ENCODE results near the gene COPRS.
"Not testable (repeated sequence)": the region's sequence is repeated elsewhere in the genome, so short reads cannot be mapped to it uniquely, and the experiment has no call there.

The COPRS gene

GRCh38 chr17:31843070-31843745, 15.8 kb downstream of the COPRS start:
- DNase-seq = no peak

GRCh38 chr17:31842195-31843069, 16.6 kb downstream of the COPRS start:
- DNase-seq = peak; percentile 69

- DNase-seq = no peak
Observed at GRCh38 chr17:31841850-31842194, 17.2 kb downstream of the COPRS start.

- no peak for DNase-seq
Observed at GRCh38 chr17:31838636-31839225, 20.3 kb downstream of the COPRS start.

DNA sequence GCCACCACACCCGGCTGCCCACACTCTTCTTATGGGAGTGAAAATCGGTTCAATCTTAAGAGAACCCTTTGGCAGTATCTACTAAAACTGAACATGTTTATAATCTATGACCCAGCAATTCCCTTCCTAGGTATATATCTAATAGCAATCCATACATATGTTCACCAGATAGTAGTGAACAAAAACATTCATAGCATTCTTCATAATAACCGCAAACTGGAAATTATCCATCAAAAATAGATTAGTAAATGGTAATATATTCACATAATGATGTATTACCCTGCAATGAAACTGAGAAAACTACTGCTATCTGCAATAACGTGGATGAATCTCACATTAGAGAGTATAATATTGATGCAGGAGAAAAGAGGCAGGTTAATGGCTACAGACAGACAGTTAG, 23.1 kb downstream of the COPRS start:
- no peak for DNase-seq

GRCh38 chr17:31834448-31834847, 24.6 kb downstream of the COPRS start:
- DNase-seq = no peak

GRCh38 chr17:31832746-31833145, 26.3 kb downstream of the COPRS start:
- DNase-seq = no peak

DNA sequence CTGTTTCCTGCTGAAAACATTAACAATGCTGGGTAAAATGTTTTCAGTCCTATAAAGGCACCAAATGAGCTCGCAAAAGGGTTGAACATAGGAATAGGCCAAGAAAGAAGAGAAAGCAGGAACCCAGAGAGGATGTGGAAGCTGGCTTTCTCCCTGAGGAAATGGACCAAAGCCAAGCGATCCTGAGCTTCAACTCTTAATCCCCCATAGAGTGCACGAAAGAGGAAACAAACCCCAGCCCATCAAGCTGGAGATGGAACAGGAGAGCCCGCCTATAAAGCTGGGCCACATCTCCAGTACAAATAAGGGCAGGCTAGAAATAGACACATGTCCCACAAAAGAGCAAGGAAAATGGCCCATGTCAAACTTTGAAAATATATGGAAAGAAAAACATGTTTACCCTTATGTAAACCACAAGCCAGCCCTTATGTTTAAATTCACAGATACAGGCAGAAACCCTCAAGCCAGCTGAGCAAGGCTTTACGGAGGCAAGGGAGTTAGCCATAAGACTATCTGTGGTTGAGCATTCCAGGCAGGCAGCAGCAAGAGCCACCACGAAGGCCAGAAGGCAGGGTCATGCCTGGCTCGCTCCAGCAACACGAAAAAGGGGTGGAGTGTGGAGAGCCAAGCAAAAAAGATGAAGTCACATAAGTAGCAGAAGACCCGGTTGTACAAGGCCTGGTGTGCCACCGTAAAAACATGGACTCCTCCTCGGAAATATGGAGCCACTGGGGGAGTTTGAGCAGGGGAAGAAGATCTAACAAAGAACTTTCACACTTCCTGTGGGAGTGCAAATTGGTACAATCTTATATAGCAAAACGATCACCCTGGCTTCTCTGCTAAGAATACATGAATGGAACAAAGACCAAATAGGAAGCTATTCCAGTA, 27.8 kb downstream of the COPRS start:
- DNase-seq = no peak

GRCh38 chr17:31829649-31830048, 29.4 kb downstream of the COPRS start:
- no peak for DNase-seq

GRCh38 chr17:31828955-31829354, 30.1 kb downstream of the COPRS start:
- not testable (repeated sequence) for DNase-seq

GRCh38 chr17:31825961-31826691, 32.9 kb downstream of the COPRS start:
- DNase-seq = no peak

- DNase-seq = no peak
Observed at GRCh38 chr17:31824766-31825360, 34.2 kb downstream of the COPRS start.

DNA sequence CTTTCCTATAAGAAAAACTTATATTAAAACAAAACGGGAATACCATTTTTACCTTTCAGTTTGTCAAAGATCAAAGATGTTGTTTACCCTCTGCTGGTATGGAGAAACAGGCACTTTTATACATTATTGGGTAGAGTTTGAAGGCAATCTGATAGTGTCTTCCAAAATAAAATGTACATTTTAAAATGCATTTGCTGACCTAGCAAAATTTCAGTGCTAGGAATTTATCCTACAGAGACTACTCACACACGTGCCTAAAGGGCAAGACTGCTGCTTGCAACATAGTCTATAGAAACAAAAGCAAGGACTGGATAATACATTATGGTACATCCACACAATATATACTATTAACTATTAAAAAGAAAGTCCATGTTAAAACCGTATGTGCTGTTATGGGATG, 36.0 kb downstream of the COPRS start:
- DNase-seq = no peak

- DNase-seq = no peak
Observed at GRCh38 chr17:31820691-31821435, 38.2 kb downstream of the COPRS start.

DNA sequence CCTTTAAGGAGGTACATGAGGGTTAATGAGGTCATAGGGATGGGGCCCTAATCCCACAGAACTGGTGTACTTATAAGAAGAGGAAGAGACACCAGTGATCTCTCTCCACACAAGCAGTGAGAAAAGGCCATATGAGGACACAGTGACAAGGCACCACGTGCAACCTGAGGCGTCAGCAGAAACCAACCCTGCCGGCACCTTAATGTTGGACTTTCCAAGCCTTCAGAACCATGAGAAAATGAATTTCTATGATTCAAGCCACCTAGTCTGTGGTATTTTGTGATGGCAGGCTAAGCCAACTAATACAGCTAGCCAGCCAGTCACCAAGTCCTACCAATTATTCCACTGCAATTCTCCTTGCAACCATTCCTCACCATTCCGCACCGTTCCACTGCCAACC, 39.5 kb downstream of the COPRS start:
- no peak for DNase-seq

DNA sequence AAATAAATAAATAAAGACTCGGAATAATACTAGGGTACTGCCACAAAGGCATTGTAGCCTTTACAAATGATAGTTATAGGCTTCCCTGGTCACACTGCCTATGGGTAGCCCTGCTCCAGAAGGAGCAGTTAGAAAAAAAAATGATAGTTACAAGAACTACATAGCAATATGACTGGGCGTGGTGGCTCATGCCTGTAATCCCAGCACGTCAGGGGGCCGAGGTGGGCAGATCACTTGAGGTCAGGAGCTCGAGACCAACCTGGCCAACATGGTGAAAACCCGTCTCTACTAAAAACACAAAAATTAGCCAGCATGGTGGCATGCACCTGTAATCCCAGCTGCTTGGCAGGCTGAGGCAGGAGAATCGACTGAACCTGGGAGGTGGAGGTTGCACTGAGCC, 40.2 kb downstream of the COPRS start:
- not testable (repeated sequence) for DNase-seq

DNA sequence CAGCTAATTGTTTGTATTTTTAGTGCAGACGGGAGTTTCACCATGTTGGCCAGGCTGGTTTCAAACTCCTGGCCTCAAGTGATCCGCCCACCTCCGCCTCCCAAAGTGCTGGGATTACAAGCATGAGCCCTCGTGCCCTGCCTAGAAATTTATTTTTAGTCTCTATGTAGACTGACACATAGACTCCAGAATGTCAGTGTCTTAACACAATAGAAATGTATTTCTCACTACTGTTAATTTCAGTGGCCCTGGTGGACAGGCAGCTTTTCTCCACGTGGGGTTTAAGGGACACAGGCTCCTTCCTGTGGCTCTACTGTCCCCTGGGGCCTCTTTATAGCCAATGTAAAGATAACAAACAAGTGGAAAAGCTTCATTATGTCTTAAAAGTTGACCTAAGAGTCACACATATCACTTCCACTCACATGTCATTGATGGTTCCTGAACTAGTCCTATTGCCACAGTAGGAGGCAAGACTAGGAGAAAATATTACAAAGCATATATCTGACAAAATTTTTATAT, 43.8 kb downstream of the COPRS start:
- DNase-seq = no peak

DNA sequence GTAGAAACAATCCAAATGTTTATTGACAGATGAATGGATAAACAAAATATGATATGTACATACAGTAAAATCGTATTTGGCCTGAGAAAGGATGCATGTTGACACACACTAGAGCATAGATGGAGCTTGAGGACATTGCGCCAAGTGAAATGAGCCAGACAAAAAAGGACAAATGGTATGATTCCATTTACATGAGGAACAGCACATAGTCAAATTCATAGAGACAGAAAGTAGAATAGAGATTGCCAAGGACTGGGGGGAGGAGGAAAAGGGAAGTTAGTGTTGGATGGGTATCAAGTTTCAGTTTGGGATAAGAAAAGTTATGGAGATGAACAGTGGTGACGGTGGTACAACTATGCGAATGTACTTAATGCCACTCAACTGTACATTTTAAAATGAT, 47.9 kb downstream of the COPRS start:
- peak; percentile 22 for DNase-seq

DNA sequence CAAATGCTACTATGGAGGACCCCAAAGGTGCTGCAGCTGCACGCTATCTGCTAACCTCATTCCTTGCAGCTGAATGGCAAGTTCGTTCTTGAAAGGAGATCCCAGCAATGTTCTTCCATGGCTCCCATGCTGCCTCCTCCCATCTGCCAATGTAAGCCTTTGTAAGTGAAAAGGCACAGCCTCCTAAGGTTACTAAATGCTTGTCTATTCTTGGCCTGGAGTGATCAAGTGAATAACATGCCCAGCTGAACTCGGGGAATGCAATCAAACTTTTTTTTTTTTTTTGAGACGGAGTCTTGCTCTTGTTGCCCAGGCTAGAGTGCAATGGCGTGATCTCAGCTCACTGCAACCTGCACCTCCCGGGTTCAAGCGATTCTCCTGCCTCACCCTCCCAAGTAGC, 49.2 kb downstream of the COPRS start:
- not testable (repeated sequence) for DNase-seq

DNA sequence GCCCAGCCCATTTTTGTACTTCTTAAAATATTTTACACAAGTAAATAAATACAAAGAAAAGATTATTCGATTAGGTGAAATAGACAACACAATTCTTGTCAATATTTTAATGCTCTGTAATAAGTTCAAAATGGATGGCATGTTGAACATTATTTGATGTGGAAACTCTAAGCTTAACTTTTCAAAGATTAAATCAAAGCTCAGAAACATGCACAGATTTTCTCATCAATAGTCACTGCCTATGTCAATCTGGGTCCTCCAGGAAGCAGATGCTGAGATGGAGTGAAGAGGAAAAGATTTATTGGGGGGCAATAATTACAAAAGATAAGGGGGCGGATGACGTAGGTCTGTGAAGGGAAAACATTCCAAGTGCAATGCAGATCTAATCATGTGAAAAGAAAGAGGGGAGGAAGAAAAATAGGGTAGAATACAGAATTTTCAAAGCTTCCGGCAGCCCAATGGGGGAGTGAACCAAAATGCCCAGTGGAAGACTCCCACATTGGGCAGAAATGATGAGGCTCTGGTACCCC, 50.5 kb downstream of the COPRS start:
- no peak for DNase-seq

- no peak for DNase-seq
Observed at GRCh38 chr17:31807846-31808245, 51.2 kb downstream of the COPRS start.

All from NCI-H1092 treated with DMSO at 0.1 percent for 48 hours (cell line).